Suprapubic skin (tissue), 4 donors: ENCODE results near the gene GSTM1. TPM values are rescaled to one million over a fixed set of nuclear protein-coding genes. Genes with fewer than 3 reads are reported as not detected.

Source experiments
- DNase-seq, 2 donors: peaks; one replicate each; pipeline ENCODE4 v3.0.0-alpha.2; 2019; ENCODE audit warnings: low spot score in 2 of 2
- H3K27ac ChIP-seq: fragments of 200-600 bp; sonication (generic); one replicate; pipeline ENCODE4 v1.5.1; 2019
- H3K27me3 ChIP-seq: fragments of 200-600 bp; sonication (generic); one replicate; pipeline ENCODE4 v1.5.1; 2019
- H3K36me3 ChIP-seq: fragments of 200-600 bp; sonication (generic); one replicate; pipeline ENCODE4 v1.5.1; 2019
- H3K4me1 ChIP-seq: fragments of 200-600 bp; sonication (generic); one replicate; pipeline ENCODE4 v1.5.1; 2019
- H3K4me3 ChIP-seq: fragments of 200-600 bp; sonication (generic); one replicate; pipeline ENCODE4 v1.5.1; 2019; ENCODE audit warnings: mild to moderate bottlenecking
- H3K9me3 ChIP-seq: fragments of 200-600 bp; sonication (generic); one replicate; pipeline ENCODE4 v1.5.1; 2019
- CTCF ChIP-seq, 2 donors: fragments of 200-600 bp in 1 of 2; fragments of 450-650 bp in 1 of 2; sonication (generic) in 1 of 2; IDR thresholded peaks; one replicate each; pipeline ENCODE4 v1.5.1; 2016 to 2019; ENCODE audit warnings: antibody characterized with exemption in 2 of 2, mild to moderate bottlenecking in 1 of 2, moderate library complexity in 1 of 2
- EP300 ChIP-seq: sonication (generic); formaldehyde crosslinking; IDR thresholded peaks from one replicate; pipeline ENCODE4 v1.6.1; 2017; ENCODE audit warnings: antibody characterized with exemption
- POLR2A ChIP-seq, 2 donors: fragments of 450-650 bp; IDR thresholded peaks; one replicate each; pipeline ENCODE4 v1.6.1; 2017; ENCODE audit warnings: antibody characterized with exemption in 2 of 2, mild to moderate bottlenecking in 2 of 2, moderate library complexity in 2 of 2
- POLR2AphosphoS5 ChIP-seq, 3 donors: sonication (generic); formaldehyde crosslinking; IDR thresholded peaks; one replicate each; pipeline ENCODE4 v1.6.1; 2017; ENCODE audit warnings: antibody characterized with exemption in 3 of 3
- WGBS: methylation state at CpG from one replicate; pipeline ENCODE4 v1.1.5; 2018; 5-methylcytosine and 5-hydroxymethylcytosine counted together
- total RNA-seq, 4 donors: library from RNA; depleted of rRNA; stranded (reverse); fragments of >200 nt; gene quantifications; one replicate each; pipeline ENCODE4 v1.1.0, GENCODE V29; 2016

GSTM1 gene
- total RNA-seq, 4 donors from 2014 or later: 48.2 TPM; not detected in 3

- no peak for DNase-seq
- H3K27ac ChIP-seq: no peak overlapping the region
- H3K9me3 ChIP-seq: no peaks in the 10 kb centered on the region
- TF ChIP-seq EP300: no peak
- H3K4me3 ChIP-seq: no peak overlapping the region
- WGBS: 77% methylated on average over 7 of the region's 7 CpGs
- no peaks in the 10 kb centered on the region for H3K36me3 ChIP-seq
- no peaks in the 10 kb centered on the region for H3K27me3 ChIP-seq
- H3K4me1 ChIP-seq: peaks cover 5% of the 10 kb centered on the region
Measured at GRCh38 chr1:109728870-109729269, 41.3 kb downstream of the GSTM1 start.

GRCh38 chr1:109730666-109731065, 43.0 kb downstream of the GSTM1 start:
- WGBS: 77% methylated on average over 6 of the region's 6 CpGs
- H3K27me3 ChIP-seq: no peaks in the 10 kb centered on the region
- H3K27ac ChIP-seq: no peak overlapping the region
- no peaks in the 10 kb centered on the region for H3K36me3 ChIP-seq
- H3K4me1 ChIP-seq: peaks cover 5% of the 10 kb centered on the region
- no peak for TF ChIP-seq POLR2AphosphoS5 (IDR thresholded peaks at IDR 0.05)
- no peak for TF ChIP-seq CTCF (IDR thresholded peaks at IDR 0.05)
- TF ChIP-seq POLR2A (IDR thresholded peaks at IDR 0.05): no peak
- no peak for TF ChIP-seq EP300
- no peak for DNase-seq
- H3K9me3 ChIP-seq: no peaks in the 10 kb centered on the region
- H3K4me3 ChIP-seq: no peak overlapping the region

DNA sequence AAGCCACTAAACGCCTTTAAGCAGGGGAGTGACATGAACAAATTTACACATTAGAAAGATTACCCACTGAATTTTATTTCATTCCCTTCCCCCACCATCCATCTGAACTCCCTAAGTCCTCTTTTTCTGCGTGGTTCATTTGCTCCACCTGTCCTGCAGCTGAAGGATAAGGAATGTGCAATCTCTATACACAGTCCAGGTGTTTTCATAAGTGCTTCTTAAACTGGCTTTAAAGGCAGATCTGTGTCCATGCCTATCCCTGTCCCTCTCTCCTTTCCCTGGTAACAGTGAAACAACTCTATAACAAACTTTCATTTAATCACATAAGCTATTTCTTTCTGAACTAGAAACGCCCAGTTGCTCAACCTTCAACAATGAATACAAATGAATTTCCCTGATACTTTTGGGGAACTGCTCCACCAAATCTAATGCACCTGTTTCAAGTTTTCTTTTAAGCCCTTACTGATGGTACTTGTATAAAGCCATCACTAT, 44.8 kb downstream of the GSTM1 start:
- Histone ChIP-seq H3K4me3 (no peak overlapping the region), H3K27ac (no peak overlapping the region), H3K27me3 (no peaks in the 10 kb centered on the region), H3K4me1 (peaks cover 5% of the 10 kb centered on the region), H3K36me3 (peaks cover 13% of the 10 kb centered on the region), H3K9me3 (no peaks in the 10 kb centered on the region)
- no peak for TF ChIP-seq POLR2A (IDR thresholded peaks at IDR 0.05)
- TF ChIP-seq EP300: no peak
- WGBS: 37% methylated on average over 3 of the region's 3 CpGs
- DNase-seq: no peak

- Histone ChIP-seq H3K4me3 (no peak overlapping the region), H3K4me1 (peaks cover 6% of the 10 kb centered on the region), H3K9me3 (no peaks in the 10 kb centered on the region), H3K36me3 (peaks cover 15% of the 10 kb centered on the region), H3K27me3 (no peaks in the 10 kb centered on the region), H3K27ac (no peak overlapping the region)
- TF ChIP-seq CTCF (IDR thresholded peaks at IDR 0.05) (no peak), POLR2AphosphoS5 (IDR thresholded peaks at IDR 0.05) (no peak), POLR2A (IDR thresholded peaks at IDR 0.05) (no peak), EP300 (no peak)
- DNase-seq: no peak
- WGBS: 90% methylated on average over 4 of the region's 4 CpGs
Measured at GRCh38 chr1:109733236-109733870, 45.7 kb downstream of the GSTM1 start.

GRCh38 chr1:109739738-109740614, 52.4 kb downstream of the GSTM1 start:
- no peaks in the 10 kb centered on the region for H3K27me3 ChIP-seq
- peaks cover 15% of the 10 kb centered on the region for H3K36me3 ChIP-seq
- peak overlapping the region; percentile 82 for H3K4me3 ChIP-seq
- under 1% methylated on average over 37 of the region's 86 CpGs for WGBS
- DNase-seq: peak; percentile 91
- peak overlapping the region; percentile 66 for H3K27ac ChIP-seq
- peaks cover 23% of the 10 kb centered on the region for H3K4me1 ChIP-seq
- TF ChIP-seq EP300 (no peak), POLR2AphosphoS5 (IDR thresholded peaks at IDR 0.05) (no peak), CTCF (IDR thresholded peaks at IDR 0.05) (no peak), POLR2A (IDR thresholded peaks at IDR 0.05) (peak in 1 of 2 donors; percentile 80)
- no peaks in the 10 kb centered on the region for H3K9me3 ChIP-seq
